Fibroblast of lung (primary cell): ENCODE measurements around the gene PPP2R2D. TPM values are rescaled to one million over a fixed set of nuclear protein-coding genes. Genes with fewer than 3 reads are reported as not detected.

Source experiments
- DNase-seq, 2 donors: peaks; one replicate each; pipeline versions ENCODE4 v3.0.0 to v3.0.0-alpha.2; 2010; ENCODE audit warnings: low read depth in 2 of 2
- H2AFZ ChIP-seq: 2 replicates; pipeline ENCODE4 v1.5.1; 2012; ENCODE audit warnings: low read length, control low read depth, inconsistent platforms
- H3K27ac ChIP-seq: 2 replicates; pipeline ENCODE4 v1.5.1; 2011; ENCODE audit warnings: low read length, control low read depth; ENCODE audit not compliant: insufficient read depth
- H3K27me3 ChIP-seq: 2 replicates; pipeline ENCODE4 v1.5.1; 2011; ENCODE audit warnings: mild to moderate bottlenecking, low read length; ENCODE audit not compliant: control insufficient read depth, insufficient read depth
- H3K36me3 ChIP-seq: 2 replicates; pipeline ENCODE4 v1.5.1; 2011; ENCODE audit warnings: low read length; ENCODE audit not compliant: control insufficient read depth, insufficient read depth
- H3K4me1 ChIP-seq: 2 replicates; pipeline ENCODE4 v1.5.1; 2011; ENCODE audit warnings: low read length; ENCODE audit not compliant: control insufficient read depth, insufficient read depth; ENCODE audit errors: extremely low read depth
- H3K4me2 ChIP-seq: 2 replicates; pipeline ENCODE4 v1.5.1; 2011; ENCODE audit warnings: low read length, control low read depth; ENCODE audit not compliant: insufficient read depth; ENCODE audit errors: extremely low read depth
- H3K4me3 ChIP-seq, 4 experiments: fragments of 200-600 bp in 1 of 4; sonication (generic) in 1 of 4; replicated peaks in 1 of 4; 2 replicates each; pipeline ENCODE4 v1.5.1; 2011 to 2016; ENCODE audit warnings: low read length in 4 of 4, low read depth in 3 of 4, mild to moderate bottlenecking in 3 of 4, control low read depth in 2 of 4, inconsistent platforms in 1 of 4, mixed read lengths in 1 of 4; ENCODE audit not compliant: insufficient read depth in 1 of 4; ENCODE audit errors: control extremely low read depth in 1 of 4
- H3K79me2 ChIP-seq: 2 replicates; pipeline ENCODE4 v1.5.1; 2012; ENCODE audit warnings: mild to moderate bottlenecking, low read length, inconsistent platforms; ENCODE audit not compliant: control insufficient read depth, insufficient read depth
- H3K9ac ChIP-seq: 2 replicates; pipeline ENCODE4 v1.5.1; 2011; ENCODE audit warnings: mild to moderate bottlenecking, low read length, control low read depth; ENCODE audit not compliant: insufficient read depth
- H3K9me3 ChIP-seq: 2 replicates; pipeline ENCODE4 v1.5.1; 2012; ENCODE audit warnings: low read depth, low read length; ENCODE audit not compliant: control insufficient read depth, insufficient read depth
- H4K20me1 ChIP-seq: 2 replicates; pipeline ENCODE4 v1.5.1; 2011; ENCODE audit warnings: low read length; ENCODE audit not compliant: control insufficient read depth, insufficient read depth; ENCODE audit errors: extremely low read depth
- EZH2 ChIP-seq: IDR thresholded peaks from 2 replicates; pipeline ENCODE4 v1.5.1; 2012; ENCODE audit warnings: low read length, control low read depth, mild to moderate bottlenecking; ENCODE audit errors: missing control alignments
- polyA plus RNA-seq, 2 donors: library from polyadenylated mRNA; depleted of rRNA in 1 of 2; stranded (reverse) in 1 of 2; unstranded in 1 of 2; fragments of >200 nt; gene quantifications; 2 replicates each; pipeline ENCODE4 v1.2.1, GENCODE V29; 2011 to 2012; ENCODE audit warnings: missing spikeins in 1 of 2
- total RNA-seq: library from RNA; depleted of rRNA; stranded (reverse); fragments of >200 nt; gene quantifications from 2 replicates; pipeline ENCODE4 v1.2.1, GENCODE V29; 2014
- TF ChIP-seq, protein P1 (sequence below), 2 donors: IDR thresholded peaks in 1 of 2; conservative IDR thresholded peaks in 1 of 2; 1 replicate in 1 of 2; 2 replicates in 1 of 2; pipeline ENCODE4 v1.5.1; 2011 to 2012; ENCODE audit warnings: low read length in 2 of 2, control low read depth in 1 of 2, inconsistent platforms in 1 of 2, low read depth in 1 of 2, mild to moderate bottlenecking in 1 of 2

The PPP2R2D gene
- total and polyA plus RNA-seq, 2 donors (not counting 1 experiment from before 2014, with no cell fraction given) = 23.3 to 25.4 TPM

DNA sequence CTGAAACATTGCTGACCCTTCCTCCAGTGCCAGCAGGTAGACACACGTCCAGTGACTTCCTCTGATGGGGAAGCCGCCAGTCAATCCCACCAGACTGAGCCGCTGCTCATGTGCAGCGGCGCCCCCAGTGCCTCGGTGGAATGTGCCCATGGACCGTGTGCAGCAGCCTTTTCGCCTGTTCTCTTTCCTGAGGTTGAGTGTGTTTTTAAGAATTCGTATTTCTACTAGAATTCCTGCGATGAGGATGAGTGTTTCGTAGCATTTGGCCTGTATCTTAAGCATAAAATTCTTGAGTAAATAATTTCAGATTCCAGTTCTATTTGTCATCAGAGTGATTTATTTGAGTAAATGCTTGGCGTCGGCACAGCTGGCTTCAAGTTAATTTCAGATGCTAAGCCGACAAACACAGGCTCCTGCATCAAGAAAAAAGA is 45.5 kb downstream of the PPP2R2D start:
- peak; percentile 90 to 95 for DNase-seq
- peak overlapping the region; percentile 51 for H3K4me2 ChIP-seq
- H3K9me3 ChIP-seq = no peaks in the 10 kb centered on the region
- no peaks in the 10 kb centered on the region for H3K79me2 ChIP-seq
- H3K27me3 ChIP-seq = no peaks in the 10 kb centered on the region
- no peak overlapping the region for H2AFZ ChIP-seq
- H3K36me3 ChIP-seq = peaks cover 22% of the 10 kb centered on the region
- TF ChIP-seq EZH2 = no peak
- TF ChIP-seq, protein P1, sequence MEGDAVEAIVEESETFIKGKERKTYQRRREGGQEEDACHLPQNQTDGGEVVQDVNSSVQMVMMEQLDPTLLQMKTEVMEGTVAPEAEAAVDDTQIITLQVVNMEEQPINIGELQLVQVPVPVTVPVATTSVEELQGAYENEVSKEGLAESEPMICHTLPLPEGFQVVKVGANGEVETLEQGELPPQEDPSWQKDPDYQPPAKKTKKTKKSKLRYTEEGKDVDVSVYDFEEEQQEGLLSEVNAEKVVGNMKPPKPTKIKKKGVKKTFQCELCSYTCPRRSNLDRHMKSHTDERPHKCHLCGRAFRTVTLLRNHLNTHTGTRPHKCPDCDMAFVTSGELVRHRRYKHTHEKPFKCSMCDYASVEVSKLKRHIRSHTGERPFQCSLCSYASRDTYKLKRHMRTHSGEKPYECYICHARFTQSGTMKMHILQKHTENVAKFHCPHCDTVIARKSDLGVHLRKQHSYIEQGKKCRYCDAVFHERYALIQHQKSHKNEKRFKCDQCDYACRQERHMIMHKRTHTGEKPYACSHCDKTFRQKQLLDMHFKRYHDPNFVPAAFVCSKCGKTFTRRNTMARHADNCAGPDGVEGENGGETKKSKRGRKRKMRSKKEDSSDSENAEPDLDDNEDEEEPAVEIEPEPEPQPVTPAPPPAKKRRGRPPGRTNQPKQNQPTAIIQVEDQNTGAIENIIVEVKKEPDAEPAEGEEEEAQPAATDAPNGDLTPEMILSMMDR (conservative IDR thresholded peaks at IDR 0.05 in 1 of 2, IDR thresholded peaks at IDR 0.05 in 1 of 2; ENCODE audit: low read depth in 1 of 2, low read length in 2 of 2) = no peak
- H4K20me1 ChIP-seq = no peaks in the 10 kb centered on the region
- H3K27ac ChIP-seq = peak overlapping the region; percentile 9
- peaks cover 20% of the 10 kb centered on the region for H3K4me1 ChIP-seq
- no peak overlapping the region for H3K4me3 ChIP-seq
- H3K9ac ChIP-seq = no peak overlapping the region

DNA sequence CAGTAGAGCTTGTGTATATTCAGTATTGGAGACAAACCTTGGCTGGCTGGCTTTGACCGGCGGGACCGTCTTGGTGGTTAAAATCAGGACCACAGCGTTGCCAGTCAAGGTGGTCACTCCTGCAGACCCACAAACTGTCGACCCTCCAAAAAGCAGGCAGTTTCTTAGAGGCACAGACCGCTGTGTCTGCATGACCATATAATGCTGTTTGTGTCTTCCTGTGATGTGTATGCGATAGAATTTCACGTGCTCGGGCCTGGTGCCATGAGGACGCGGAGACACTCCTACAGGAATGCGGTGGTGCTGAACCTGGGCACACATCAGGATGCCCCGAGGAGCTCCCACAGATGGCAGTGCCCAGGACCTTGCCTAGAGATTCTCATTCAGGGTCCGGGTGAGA is 46.1 kb downstream of the PPP2R2D start:
- H3K4me2 ChIP-seq = peak overlapping the region; percentile 51
- peaks cover 22% of the 10 kb centered on the region for H3K36me3 ChIP-seq
- DNase-seq = peak in 1 of 2 donors; percentile 40
- H3K9ac ChIP-seq = no peak overlapping the region
- no peak for TF ChIP-seq EZH2
- TF ChIP-seq, protein P1 (conservative IDR thresholded peaks at IDR 0.05 in 1 of 2, IDR thresholded peaks at IDR 0.05 in 1 of 2; ENCODE audit: low read depth in 1 of 2, low read length in 2 of 2) = no peak
- no peaks in the 10 kb centered on the region for H3K79me2 ChIP-seq
- no peaks in the 10 kb centered on the region for H3K9me3 ChIP-seq
- H3K4me1 ChIP-seq = peaks cover 20% of the 10 kb centered on the region
- H3K27ac ChIP-seq = peak overlapping the region; percentile 35
- H3K4me3 ChIP-seq = no peak overlapping the region
- no peaks in the 10 kb centered on the region for H3K27me3 ChIP-seq
- no peaks in the 10 kb centered on the region for H4K20me1 ChIP-seq
- H2AFZ ChIP-seq = no peak overlapping the region

DNA sequence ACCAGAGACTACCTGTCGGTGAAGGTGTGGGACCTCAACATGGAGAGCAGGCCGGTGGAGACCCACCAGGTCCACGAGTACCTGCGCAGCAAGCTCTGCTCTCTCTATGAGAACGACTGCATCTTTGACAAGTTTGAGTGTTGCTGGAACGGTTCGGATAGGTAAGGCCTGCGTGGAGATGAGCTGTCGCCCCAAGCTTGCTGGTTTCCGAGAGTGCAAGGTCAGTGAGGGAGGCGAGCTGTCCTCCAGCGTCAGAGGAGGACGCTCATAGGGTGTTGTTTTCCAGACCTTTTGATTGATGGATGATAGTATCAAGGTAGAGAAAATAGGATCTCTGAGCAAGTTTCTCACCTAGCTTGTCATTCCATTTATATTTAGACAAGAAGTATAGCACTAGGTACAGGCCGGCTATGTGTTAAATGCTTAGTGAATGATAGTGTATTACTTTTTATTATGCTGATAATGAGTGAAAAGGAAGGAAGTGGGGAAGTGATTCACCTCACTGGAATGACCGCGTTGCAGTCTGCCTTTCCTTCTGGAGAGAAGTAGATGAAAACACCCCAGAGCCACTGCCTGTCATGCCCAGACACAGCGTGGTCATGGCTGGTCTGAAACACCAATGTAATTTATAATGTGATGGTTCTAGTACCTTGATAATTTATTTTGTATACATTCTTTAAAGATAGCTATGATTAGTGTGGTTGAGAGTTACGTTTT is 47.0 kb downstream of the PPP2R2D start:
- TF ChIP-seq EZH2 = no peak
- TF ChIP-seq, protein P1 (conservative IDR thresholded peaks at IDR 0.05 in 1 of 2, IDR thresholded peaks at IDR 0.05 in 1 of 2; ENCODE audit: low read depth in 1 of 2, low read length in 2 of 2) = no peak
- H3K4me2 ChIP-seq = no peak overlapping the region
- H3K9ac ChIP-seq = no peak overlapping the region

More for the DNA sequence above, 47.0 kb downstream of the PPP2R2D start:
- Histone ChIP-seq H3K9me3 (no peaks in the 10 kb centered on the region), H3K27ac (peak overlapping the region; percentile 54), H2AFZ (no peak overlapping the region), H4K20me1 (no peaks in the 10 kb centered on the region), H3K36me3 (peaks cover 22% of the 10 kb centered on the region), H3K79me2 (no peaks in the 10 kb centered on the region), H3K4me1 (peaks cover 20% of the 10 kb centered on the region), H3K27me3 (no peaks in the 10 kb centered on the region), H3K4me3 (no peak overlapping the region)
- DNase-seq = peak; percentile 67 to 88
